Brain microvascular endothelial cell (primary cell): ENCODE data around the gene PPP2R5D.

Experiments
- DNase-seq: peaks from one replicate; pipeline ENCODE4 v3.0.0-alpha.2; 2020
- H3K27ac ChIP-seq: fragments of 250-450 bp; sonication (Bioruptor Pico); 2 replicates; pipeline ENCODE4 v1.5.1; 2020; ENCODE audit warnings: mild to moderate bottlenecking, moderate library complexity
- H3K27me3 ChIP-seq: fragments of 250-450 bp; sonication (Bioruptor Pico); replicated peaks from 2 replicates; pipeline ENCODE4 v1.5.1; 2020; ENCODE audit warnings: mild to moderate bottlenecking
- H3K36me3 ChIP-seq: fragments of 250-450 bp; sonication (Bioruptor Pico); replicated peaks from 2 replicates; pipeline ENCODE4 v1.5.1; 2020; ENCODE audit warnings: mild to moderate bottlenecking
- H3K4me3 ChIP-seq: 2 replicates; pipeline ENCODE4 v1.5.1; 2011; ENCODE audit warnings: low read depth, mild to moderate bottlenecking, control low read depth, low read length, moderate library complexity
- in situ Hi-C: cut with HindIII; loops from 2 replicates; pipeline ENCODE4 v1.10.0; 2017; ENCODE audit warnings: low sequenced_read_pairs, low pct_ligation_motif_present
- TF ChIP-seq, protein P1 (sequence below): IDR thresholded peaks from 2 replicates; pipeline ENCODE4 v1.5.1; 2011; ENCODE audit warnings: low read depth, mild to moderate bottlenecking, moderate library complexity, low read length, control low read depth, inconsistent platforms; ENCODE audit errors: missing control alignments

Gene PPP2R5D

DNA sequence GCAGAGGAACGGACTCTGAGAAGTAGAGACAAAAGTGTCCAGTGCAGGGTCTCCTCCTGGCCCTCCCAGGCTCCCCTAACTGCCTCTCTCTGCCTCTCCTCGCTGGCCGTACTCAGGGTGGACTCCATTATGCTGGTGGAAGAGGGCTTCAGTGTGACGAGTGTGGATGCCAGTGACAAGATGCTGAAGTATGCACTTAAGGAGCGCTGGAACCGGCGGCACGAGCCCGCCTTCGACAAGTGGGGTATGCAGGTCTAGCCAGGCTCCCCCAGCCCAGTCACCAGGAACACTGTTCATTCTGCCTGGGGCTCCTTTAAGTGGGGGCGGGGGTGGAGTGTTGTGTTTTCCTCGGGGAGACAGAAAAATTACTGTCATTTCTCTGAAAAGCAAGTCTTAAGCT, 22.3 kb upstream of the PPP2R5D start:
- Histone ChIP-seq H3K4me3 (no peak overlapping the region), H3K27me3 (no peaks in the 10 kb centered on the region), H3K27ac (no peak overlapping the region), H3K36me3 (peaks cover 2% of the 10 kb centered on the region)
- no peak for DNase-seq
- TF ChIP-seq, protein P1, sequence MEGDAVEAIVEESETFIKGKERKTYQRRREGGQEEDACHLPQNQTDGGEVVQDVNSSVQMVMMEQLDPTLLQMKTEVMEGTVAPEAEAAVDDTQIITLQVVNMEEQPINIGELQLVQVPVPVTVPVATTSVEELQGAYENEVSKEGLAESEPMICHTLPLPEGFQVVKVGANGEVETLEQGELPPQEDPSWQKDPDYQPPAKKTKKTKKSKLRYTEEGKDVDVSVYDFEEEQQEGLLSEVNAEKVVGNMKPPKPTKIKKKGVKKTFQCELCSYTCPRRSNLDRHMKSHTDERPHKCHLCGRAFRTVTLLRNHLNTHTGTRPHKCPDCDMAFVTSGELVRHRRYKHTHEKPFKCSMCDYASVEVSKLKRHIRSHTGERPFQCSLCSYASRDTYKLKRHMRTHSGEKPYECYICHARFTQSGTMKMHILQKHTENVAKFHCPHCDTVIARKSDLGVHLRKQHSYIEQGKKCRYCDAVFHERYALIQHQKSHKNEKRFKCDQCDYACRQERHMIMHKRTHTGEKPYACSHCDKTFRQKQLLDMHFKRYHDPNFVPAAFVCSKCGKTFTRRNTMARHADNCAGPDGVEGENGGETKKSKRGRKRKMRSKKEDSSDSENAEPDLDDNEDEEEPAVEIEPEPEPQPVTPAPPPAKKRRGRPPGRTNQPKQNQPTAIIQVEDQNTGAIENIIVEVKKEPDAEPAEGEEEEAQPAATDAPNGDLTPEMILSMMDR, result no peak
- in situ Hi-C loops, result no loop called here

DNA sequence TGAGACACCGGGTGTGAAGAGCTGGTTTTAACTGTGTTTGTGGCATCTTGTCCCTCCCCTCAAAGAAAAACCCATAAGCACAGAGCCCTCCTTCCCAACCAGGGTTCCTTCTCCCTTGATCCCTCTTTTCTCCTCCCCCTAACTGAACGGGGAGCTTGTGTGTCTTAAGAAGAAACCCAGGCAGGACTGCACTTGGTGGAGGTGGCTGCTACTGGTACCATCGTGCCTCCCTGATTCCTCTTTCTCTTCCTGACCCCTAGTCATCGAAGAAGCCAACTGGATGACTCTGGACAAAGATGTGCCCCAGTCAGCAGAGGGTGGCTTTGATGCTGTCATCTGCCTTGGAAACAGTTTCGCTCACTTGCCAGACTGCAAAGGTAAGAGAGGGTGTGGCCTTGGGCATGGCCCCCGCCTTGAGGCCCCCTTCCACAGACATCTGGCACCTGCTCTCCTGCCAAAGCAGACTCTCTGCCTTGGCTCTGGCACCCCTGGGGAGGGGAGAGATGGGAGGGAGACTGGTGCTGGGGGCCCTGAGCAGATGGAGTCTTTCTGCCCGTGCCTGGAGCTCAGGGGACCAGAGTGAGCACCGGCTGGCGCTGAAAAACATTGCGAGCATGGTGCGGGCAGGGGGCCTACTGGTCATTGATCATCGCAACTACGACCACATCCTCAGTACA, 21.7 kb upstream of the PPP2R5D start:
- DNase-seq, result no peak
- H3K27me3 ChIP-seq, result no peaks in the 10 kb centered on the region
- TF ChIP-seq, protein P1, result no peak
- peaks cover 2% of the 10 kb centered on the region for H3K36me3 ChIP-seq
- in situ Hi-C loops, result no loop called here
- H3K27ac ChIP-seq, result no peak overlapping the region
- no peak overlapping the region for H3K4me3 ChIP-seq

DNA sequence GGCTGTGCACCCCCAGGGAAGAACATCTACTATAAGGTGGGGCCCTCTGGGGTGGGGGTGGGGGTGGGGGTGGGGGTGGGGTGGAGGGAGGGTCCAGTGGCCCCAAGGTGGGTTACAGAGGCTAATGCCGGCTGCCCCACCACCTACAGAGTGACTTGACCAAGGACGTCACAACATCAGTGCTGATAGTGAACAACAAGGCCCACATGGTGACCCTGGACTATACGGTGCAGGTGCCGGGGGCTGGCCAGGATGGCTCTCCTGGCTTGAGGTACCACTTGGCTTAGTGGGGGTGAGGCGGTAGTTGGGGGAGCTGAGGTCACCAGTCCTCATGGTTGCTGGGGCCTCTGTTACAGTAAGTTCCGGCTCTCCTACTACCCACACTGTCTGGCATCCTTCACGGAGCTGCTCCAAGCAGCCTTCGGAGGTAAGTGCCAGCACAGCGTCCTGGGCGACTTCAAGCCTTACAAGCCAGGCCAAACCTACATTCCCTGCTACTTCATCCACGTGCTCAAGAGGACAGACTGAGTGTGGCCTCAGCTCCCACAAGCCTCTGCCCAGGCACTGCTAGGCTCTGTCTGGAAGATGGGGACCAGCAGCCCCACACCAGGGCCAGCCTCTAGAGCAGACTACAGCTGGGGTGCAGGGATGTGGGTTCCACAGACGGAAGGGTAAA, 21.1 kb upstream of the PPP2R5D start:
- Histone ChIP-seq H3K36me3 (peaks cover 2% of the 10 kb centered on the region), H3K27me3 (no peaks in the 10 kb centered on the region), H3K4me3 (no peak overlapping the region), H3K27ac (no peak overlapping the region)
- in situ Hi-C loops, result no loop called here
- DNase-seq, result no peak
- TF ChIP-seq, protein P1, result no peak

DNA sequence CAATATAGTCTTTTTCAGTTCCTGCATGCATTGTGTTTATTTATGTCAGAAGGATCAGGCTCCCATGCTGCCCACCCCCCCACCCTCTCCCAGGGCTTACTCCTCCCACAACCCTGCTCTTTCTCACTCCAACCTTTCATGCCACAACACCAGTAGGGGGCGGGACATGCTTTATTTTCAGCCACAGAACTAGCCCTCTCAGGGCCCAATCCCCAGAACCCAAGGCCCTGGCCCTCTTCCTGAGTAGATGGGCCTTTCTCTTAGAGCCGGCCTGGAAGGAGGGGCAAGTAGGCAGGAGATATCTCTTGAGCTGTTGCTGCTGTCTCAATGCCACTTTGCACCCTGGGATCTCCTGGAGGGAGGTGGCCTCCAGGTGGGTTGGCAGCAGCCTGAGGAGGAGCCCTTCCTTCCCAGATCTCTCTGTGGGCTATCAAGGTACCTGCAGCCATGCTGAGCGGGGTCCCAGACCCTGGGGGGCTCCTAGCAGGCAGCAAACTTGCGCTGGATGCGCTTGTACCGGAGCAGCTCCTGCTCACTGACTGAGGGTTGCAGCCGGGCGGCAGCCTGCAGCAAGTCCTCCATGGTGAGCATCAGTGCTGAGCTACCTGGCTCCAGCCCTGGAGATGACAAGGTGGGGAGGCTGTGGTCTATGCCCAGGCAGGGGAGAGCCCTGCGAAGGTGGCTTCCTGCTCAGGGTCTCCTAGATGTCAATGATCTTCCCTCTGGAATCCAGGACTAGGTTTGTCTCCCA, 20.3 kb upstream of the PPP2R5D start:
- no peak overlapping the region for H3K27ac ChIP-seq
- in situ Hi-C loops, result no loop called here
- no peak overlapping the region for H3K4me3 ChIP-seq
- peaks cover 2% of the 10 kb centered on the region for H3K36me3 ChIP-seq
- no peaks in the 10 kb centered on the region for H3K27me3 ChIP-seq
- peak; percentile 40 for DNase-seq
- TF ChIP-seq, protein P1, result peak; percentile 61

DNA sequence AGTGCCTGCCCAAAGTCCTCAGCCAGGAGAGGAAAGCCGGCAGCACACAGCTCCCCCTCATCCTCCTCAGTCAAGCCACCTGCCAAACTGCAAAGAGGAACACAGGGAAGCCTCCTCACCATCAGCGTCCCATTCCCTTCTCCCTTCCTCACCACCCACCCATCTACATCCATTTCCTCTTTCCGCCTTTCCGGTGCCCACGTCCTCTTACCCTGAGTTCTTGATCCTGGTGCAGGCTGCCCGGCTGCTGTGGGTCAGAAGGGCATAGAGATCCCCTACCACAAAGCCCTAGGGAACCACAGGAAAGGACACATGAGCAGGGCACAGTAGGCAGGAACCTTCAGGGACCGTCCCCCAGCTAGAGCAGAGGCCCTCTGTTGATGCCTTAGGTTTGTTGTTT, 17.8 kb upstream of the PPP2R5D start:
- in situ Hi-C loops, result no loop called here
- TF ChIP-seq, protein P1, result no peak
- H3K27me3 ChIP-seq, result no peaks in the 10 kb centered on the region
- no peak for DNase-seq
- H3K27ac ChIP-seq, result no peak overlapping the region
- no peak overlapping the region for H3K4me3 ChIP-seq
- H3K36me3 ChIP-seq, result peaks cover 2% of the 10 kb centered on the region
